ENCODE data around the gene FKBP6.

DNA sequence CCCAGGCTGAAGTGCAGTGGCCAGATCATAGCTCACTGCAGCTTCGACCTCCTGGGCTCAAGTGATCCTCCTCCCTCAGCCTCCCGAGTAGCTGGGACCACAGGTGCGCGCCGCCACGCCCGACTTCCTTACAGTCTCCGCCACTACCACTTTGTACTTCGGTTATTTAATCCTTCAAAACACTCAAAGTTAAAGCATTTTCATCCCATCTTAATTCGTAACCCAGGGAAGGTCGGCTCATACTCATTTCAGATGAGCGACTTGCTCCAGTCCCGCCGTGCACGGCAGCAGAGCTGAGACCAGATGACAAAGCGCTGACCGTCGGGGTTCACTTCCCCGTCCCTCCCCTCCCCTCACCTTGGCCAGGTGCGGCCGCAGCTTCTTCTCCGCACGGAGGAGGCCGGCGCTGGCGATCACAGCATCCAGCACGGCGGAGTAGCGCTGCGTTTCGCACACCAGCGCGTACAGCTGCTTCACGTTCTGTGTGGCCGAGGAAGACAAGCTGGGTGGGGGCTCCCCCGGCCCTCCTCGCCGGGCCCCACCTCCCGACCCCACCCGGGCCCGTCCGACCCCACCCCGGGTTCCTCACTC lies 19.8 kb upstream of the FKBP6 start:
- TF ChIP-seq POLR2A (IDR thresholded peaks at IDR 0.05): no peak
- TF ChIP-seq, protein P1, sequence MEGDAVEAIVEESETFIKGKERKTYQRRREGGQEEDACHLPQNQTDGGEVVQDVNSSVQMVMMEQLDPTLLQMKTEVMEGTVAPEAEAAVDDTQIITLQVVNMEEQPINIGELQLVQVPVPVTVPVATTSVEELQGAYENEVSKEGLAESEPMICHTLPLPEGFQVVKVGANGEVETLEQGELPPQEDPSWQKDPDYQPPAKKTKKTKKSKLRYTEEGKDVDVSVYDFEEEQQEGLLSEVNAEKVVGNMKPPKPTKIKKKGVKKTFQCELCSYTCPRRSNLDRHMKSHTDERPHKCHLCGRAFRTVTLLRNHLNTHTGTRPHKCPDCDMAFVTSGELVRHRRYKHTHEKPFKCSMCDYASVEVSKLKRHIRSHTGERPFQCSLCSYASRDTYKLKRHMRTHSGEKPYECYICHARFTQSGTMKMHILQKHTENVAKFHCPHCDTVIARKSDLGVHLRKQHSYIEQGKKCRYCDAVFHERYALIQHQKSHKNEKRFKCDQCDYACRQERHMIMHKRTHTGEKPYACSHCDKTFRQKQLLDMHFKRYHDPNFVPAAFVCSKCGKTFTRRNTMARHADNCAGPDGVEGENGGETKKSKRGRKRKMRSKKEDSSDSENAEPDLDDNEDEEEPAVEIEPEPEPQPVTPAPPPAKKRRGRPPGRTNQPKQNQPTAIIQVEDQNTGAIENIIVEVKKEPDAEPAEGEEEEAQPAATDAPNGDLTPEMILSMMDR (IDR thresholded peaks at IDR 0.05): no peak
